Testis (tissue), 3 donors: ENCODE results near the gene RASGEF1C. TPM values are rescaled to one million over a fixed set of nuclear protein-coding genes. Genes with fewer than 3 reads are reported as not detected.

ENCODE experiments used
- DNase-seq: peaks from one replicate; pipeline ENCODE4 v3.0.0-alpha.2; 2019
- H3K27ac ChIP-seq, 2 donors: fragments of 200-600 bp; sonication (generic); one replicate each; pipeline ENCODE4 v1.5.1; 2019
- H3K27me3 ChIP-seq: fragments of 200-600 bp; sonication (generic); one replicate; pipeline ENCODE4 v1.5.1; 2019
- H3K36me3 ChIP-seq: fragments of 200-600 bp; sonication (generic); one replicate; pipeline ENCODE4 v1.5.1; 2017; ENCODE audit warnings: low read depth; ENCODE audit errors: missing control alignments
- H3K4me1 ChIP-seq: fragments of 200-600 bp; sonication (generic); one replicate; pipeline ENCODE4 v1.5.1; 2019
- H3K4me3 ChIP-seq, 2 donors: fragments of 200-600 bp; sonication (generic); one replicate each; pipeline ENCODE4 v1.5.1; 2017 to 2019
- H3K9me3 ChIP-seq: fragments of 200-600 bp; sonication (generic); one replicate; pipeline ENCODE4 v1.5.1; 2017
- CTCF ChIP-seq, 3 experiments: fragments of 450-650 bp in 2 of 3; fragments of 200-600 bp in 1 of 3; sonication (generic) in 1 of 3; IDR thresholded peaks; one replicate each; pipeline ENCODE4 v1.5.1; 2016 to 2019; ENCODE audit warnings: antibody characterized with exemption in 3 of 3, mild to moderate bottlenecking in 2 of 3, moderate library complexity in 1 of 3
- POLR2A ChIP-seq: fragments of 450-650 bp; IDR thresholded peaks from one replicate; pipeline ENCODE4 v1.6.1; 2017; ENCODE audit warnings: antibody characterized with exemption, mild to moderate bottlenecking, moderate library complexity
- WGBS, 2 donors: methylation state at CpG; one replicate each; pipeline ENCODE4 v1.1.5; 2018; 5-methylcytosine and 5-hydroxymethylcytosine counted together
- intact Hi-C: fragments of 100-400 bp; cut with DNase I; formaldehyde crosslinking; loops from one replicate; pipeline ENCODE4 v1.15.1; 2023; ENCODE audit warnings: low total_unique reads
- polyA plus RNA-seq: library from polyadenylated mRNA; stranded (reverse); fragments of 350-450 nt; fragmentation: Illumina TruSeq; extraction: RNeasy Lipid Tissue Mini Kit (QIAGEN cat#74804); gene quantifications from one replicate; pipeline ENCODE4 v1.2.3, GENCODE V29; 2014; ENCODE audit warnings: low read depth, low replicate concordance; ENCODE audit not compliant: insufficient read depth
- total RNA-seq, 2 donors: library from RNA; depleted of rRNA; stranded (reverse); fragments of >200 nt; gene quantifications; one replicate each; pipeline ENCODE4 v1.2.3, GENCODE V29; 2016

The RASGEF1C gene
- total and polyA plus RNA-seq, 3 donors from 2014 or later, result 8.0 to 19.0 (median 8.5) TPM

DNA sequence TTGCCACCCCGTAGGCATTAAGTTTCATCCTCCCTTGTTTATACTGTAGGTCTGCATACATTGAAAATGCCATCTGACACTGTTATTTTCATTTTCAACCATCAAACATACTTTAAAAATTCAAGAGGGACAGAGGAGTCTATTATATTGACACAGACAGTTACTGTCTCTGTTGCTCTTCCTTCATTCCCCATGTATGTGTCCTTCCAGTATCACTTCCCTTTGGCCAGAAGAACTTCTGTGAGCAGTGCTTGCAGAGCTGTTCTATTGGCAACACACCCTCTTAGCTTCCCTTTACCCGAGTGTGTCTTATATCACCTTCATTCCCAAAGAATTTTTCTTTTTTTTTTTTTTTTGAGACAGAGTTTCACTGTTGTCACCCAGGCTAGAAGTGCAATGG is 42.8 kb downstream of the RASGEF1C start:
- Histone ChIP-seq H3K27ac (no peak overlapping the region), H3K4me1 (peaks cover 5% of the 10 kb centered on the region), H3K36me3 (no peaks in the 10 kb centered on the region), H3K4me3 (no peak overlapping the region), H3K27me3 (no peaks in the 10 kb centered on the region), H3K9me3 (no peaks in the 10 kb centered on the region)
- 66 to 86% methylated on average over 2 of the region's 2 CpGs for WGBS, 2 donors
- no peak for DNase-seq
- TF ChIP-seq CTCF (IDR thresholded peaks at IDR 0.05) (no peak), POLR2A (no peak)
- intact Hi-C loops, result no loop called here

DNA sequence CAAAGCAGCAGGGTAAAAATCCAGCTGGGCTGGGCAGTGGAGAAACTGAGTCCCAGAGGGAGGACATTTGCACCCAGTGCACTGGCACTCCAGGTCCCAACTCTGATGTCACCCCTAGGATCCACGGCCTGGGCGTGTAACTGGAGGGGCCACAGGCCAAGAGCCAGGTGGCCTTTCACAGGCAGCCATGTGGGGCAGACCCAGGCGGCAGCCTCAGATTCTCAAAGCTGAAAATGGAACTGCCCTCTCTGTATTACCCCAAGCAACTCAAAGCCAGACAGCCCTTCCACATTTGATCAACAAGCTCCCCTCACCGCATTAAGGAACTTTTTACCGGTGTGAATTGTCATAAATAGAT is 46.7 kb downstream of the RASGEF1C start:
- Histone ChIP-seq H3K9me3 (no peaks in the 10 kb centered on the region), H3K27ac (no peak overlapping the region), H3K27me3 (no peaks in the 10 kb centered on the region), H3K4me3 (no peak overlapping the region), H3K4me1 (no peaks in the 10 kb centered on the region), H3K36me3 (no peaks in the 10 kb centered on the region)
- 84 to 85% methylated on average over 3 to 5 of the region's 5 CpGs for WGBS, 2 donors
- no peak for DNase-seq
- intact Hi-C loops, result no loop called here
- TF ChIP-seq CTCF (IDR thresholded peaks at IDR 0.05) (no peak), POLR2A (no peak)

GRCh38 chr5:180161420-180162303 is 47.3 kb downstream of the RASGEF1C start:
- Histone ChIP-seq H3K27me3 (no peaks in the 10 kb centered on the region), H3K27ac (no peak overlapping the region), H3K36me3 (no peaks in the 10 kb centered on the region), H3K4me1 (no peaks in the 10 kb centered on the region), H3K4me3 (peak overlapping the region in 1 of 2 donors; percentile 23), H3K9me3 (no peaks in the 10 kb centered on the region)
- WGBS, 2 donors, result 38 to 60% methylated on average over 24 to 38 of the region's 39 CpGs
- intact Hi-C loops, result no loop called here
- TF ChIP-seq POLR2A (no peak), CTCF (IDR thresholded peaks at IDR 0.05) (no peak)
- peak; percentile 20 for DNase-seq

GRCh38 chr5:180160789-180161188 is 48.2 kb downstream of the RASGEF1C start:
- DNase-seq, result peak; percentile 12
- intact Hi-C loops, result no loop called here
- H3K27ac ChIP-seq, result no peak overlapping the region

More at GRCh38 chr5:180160789-180161188, 48.2 kb downstream of the RASGEF1C start:
- no peaks in the 10 kb centered on the region for H3K4me1 ChIP-seq
- no peaks in the 10 kb centered on the region for H3K36me3 ChIP-seq
- no peaks in the 10 kb centered on the region for H3K9me3 ChIP-seq
- H3K27me3 ChIP-seq, result no peaks in the 10 kb centered on the region
- TF ChIP-seq POLR2A (no peak), CTCF (IDR thresholded peaks at IDR 0.05) (no peak)
- 59 to 64% methylated on average over 9 of the region's 9 CpGs for WGBS, 2 donors
- H3K4me3 ChIP-seq, result no peak overlapping the region
